Measurements from ENCODE around the gene SERF2.
A peak's percentile ranks its signal among the peaks of the same experiment; 100 is the strongest.

The SERF2 gene
- total RNA-seq, result 152 to 196 (median 172) reads per million in 4 donors

DNA sequence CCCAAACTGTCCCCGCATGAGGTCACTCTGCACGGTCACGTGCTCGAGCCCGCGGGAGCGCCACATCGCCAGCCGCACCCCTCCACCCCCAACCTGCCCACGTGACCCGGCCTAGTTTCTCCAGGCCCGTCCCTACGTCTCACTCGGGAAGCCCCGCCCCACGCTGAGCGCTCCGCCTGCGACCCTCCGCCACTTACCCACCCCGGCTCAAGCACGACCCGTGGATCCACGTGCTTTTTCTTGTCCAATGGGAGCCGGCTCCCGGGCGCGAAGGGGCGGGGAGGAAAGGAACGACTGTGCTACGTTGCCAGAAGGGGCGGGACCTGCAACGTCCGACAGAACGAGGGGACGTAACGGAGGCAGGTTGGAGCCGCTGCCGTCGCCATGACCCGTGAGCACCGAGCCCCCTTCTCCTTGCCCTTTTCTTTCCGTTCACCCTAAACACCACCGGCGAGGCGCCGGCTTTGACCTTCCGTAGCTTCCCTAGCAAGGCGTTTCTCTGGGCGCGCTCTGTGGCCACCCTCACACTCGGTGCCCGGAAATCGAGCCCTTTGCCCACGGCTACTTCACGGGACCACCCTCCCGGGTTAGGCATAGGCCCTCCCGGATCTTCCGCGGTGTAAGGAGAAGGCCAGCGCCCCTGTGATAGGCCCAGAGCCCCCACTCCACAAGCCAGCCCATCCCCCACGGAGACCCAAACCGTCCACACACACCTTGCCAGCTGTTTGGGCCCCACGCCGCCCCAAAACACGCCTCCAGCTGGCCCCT is at the start of gene SERF2:
Gene SERF2, plus strand, starts transcription at position 328 of the 768 bp plus-strand sequence. Its CDS starts 57 bp downstream, at position 385.
- peak; percentile 99 to 100 (median 99) for DNase-seq

DNA sequence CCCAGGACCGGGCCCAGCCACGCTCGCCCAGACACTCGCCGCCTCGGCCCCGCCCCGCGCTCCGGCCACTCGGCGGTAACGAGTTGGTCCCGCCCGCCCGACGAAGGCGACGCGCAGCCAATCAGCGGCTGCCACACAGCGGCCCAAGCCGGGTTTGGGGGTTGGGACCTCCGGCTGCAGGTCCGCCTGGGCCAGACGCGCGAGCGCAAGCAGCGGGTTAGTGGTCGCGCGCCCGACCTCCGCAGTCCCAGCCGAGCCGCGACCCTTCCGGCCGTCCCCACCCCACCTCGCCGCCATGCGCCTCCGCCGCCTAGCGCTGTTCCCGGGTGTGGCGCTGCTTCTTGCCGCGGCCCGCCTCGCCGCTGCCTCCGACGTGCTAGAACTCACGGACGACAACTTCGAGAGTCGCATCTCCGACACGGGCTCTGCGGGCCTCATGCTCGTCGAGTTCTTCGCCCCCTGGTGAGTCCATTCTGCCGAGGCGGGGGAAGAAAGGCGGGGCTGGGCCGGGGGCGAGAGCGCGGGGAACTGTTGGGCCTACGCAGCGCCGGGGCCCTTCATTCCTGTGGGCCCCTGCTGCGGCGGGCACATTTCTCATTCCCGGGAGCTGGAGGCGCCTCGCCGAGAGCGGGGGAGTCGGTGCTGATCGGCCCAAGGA is 45.7 kb upstream of the SERF2 start, which contains the start of gene PDIA3:
Gene PDIA3, plus strand, starts transcription at position 194 of the 658 bp plus-strand sequence. Its CDS starts 102 bp downstream, at position 296.
- DNase-seq, result peak; percentile 70 to 84 (median 79)

DNA sequence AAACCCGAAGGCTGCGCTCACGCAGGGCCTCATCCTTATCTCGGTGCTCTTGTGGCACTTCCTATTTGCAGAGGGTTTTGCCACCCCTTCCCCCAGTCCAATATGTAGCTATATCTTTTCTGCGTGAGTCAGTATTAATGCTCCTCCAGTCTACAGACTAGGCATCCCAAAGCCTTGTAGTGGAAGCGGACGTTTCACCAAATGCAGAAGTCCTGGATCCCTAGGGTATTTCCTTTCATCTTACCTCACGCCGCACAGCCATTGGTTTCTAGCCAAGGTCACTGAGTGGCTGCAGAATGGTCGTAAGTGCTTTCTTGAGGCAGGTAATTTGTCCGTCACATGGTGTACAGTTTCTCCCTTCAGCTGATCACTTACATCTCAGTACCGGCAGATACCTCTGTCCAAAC is 45.2 kb upstream of the SERF2 start:
- peak in 1 of 5 donors; percentile 8 for DNase-seq

- peak in 1 of 5 donors; percentile 31 for DNase-seq
Measured at GRCh38 chr15:43748376-43748775, 43.7 kb upstream of the SERF2 start.

DNA sequence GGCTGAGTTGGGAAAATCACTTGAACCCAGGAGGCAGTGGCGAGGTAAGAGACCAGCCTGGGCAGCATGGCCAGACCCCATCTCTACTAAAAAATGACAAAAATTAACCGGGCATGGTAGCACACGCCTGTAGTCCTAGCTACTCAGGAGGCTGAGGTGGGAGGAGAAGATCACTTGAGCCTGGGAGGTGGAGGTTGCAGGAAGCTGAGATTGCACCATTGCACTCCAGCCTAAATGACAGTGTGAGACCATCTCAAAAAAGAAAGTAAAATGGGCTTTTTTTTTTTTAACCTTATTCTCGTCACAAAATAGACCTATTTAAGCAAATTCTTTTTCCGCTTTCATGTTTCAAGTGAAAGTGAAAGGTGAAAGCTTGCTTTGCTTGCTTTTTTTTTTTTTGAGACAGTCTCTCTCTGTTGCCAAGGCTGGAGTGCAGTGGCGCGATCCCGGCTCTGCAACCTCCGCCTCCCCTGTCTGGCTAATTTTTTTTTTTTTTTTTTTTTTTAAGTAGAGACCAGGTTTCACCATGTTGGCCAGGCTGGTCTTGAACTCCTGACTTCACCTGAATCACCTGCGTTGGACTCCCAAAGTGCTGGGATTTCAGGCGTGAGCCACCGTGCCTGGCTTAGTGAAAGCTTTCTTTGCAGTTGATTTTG is 42.3 kb upstream of the SERF2 start:
- peak in 4 of 5 donors; percentile 35 to 85 (median 41) for DNase-seq

DNA sequence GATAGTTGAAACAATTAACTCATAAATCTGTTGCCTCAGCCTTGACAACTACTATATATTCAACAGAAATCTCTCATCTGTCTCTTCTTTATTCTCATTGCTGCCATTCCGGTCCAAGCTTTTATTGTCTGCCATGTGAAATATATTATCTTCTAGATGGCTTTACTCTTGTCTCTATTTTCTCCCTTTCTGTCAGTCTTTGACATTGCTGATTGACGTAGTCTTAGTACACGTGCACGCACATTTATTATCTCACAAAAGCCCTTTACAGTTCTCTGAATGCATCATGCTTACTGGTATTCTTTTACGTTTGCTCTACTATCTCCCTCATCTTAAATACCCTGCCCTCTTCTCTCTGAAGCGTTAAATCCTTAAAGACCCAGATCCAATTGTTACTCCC is 40.2 kb upstream of the SERF2 start:
- DNase-seq, result no peak

DNA sequence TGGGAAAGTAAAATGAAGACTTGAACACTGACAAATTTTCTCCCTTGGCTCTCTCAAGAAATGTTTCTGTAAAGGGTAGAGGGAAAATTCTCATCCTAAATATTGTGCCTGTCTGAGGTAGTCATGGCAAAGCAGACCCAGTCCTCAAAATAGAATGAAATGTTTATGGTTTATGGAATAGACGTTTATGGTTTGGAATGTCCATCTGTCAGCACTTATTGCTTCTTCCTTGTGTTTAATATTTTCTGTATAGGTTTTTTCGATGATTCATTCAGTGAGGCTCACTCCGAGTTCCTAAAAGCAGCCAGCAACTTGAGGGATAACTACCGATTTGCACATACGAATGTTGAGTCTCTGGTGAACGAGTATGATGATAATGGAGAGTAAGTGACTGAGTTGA is 29.3 kb upstream of the SERF2 start:
- no peak for DNase-seq

- DNase-seq, result no peak
Measured at GRCh38 chr15:43763819-43764446, 28.2 kb upstream of the SERF2 start.

- DNase-seq, result peak in 4 of 5 donors; percentile 26 to 57 (median 48)
Measured at GRCh38 chr15:43769584-43770228, 22.4 kb upstream of the SERF2 start.

DNA sequence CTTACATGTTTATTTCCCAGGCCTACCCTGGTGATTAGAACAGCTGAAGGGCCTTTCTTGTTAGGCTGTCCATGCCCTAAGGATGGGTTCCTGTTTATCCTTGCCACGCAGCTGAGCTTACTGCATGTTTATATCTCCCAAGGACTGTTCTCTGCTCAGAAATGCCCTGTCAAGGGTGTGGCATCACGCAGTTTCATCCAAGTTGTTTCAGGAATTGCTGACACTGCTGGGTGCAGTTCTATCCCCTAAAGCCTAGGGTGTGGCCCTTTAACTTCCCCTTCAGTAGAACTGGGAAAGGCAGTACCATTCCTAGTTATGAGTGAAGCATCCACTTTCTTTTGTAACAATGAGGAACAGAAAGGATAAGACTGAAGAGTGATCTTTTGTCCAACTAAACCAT is 20.3 kb upstream of the SERF2 start:
- DNase-seq, result no peak

- no peak for DNase-seq
Measured at GRCh38 chr15:43772624-43773023, 19.5 kb upstream of the SERF2 start.

GRCh38 chr15:43774062-43774461 is 18.1 kb upstream of the SERF2 start:
- no peak for DNase-seq

- DNase-seq, result no peak
Measured at GRCh38 chr15:43775411-43775965, 16.6 kb upstream of the SERF2 start.

DNA sequence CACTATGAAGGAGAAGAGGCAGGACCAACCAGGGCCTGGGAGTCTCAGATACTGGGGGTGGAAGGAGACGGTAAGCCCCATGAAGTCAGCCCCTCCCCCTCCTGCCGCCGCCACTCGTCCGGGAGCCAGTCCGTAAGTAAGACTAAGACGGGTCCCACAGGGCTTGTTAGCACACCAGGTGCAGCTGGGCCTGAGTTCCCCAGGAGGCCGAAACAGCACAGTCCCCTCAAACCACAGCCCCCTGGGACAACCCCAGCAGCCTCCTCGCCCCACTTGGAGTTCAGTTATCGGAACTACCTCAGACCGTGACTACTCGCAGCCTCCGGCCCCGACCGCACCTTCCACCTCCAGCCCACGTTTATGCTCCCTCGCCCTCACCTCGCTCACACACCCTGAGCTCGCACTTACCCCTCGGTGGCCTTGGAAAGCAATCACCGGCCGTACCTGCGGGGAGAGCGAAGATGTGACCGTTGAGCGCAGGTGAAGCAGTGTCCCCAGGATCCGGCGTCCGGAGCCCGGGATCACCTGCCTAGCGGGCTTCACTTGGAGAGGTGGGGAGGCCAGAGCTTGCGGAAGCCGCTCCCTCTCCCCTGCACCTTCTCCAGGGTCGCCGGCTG is 15.9 kb upstream of the SERF2 start:
- DNase-seq, result no peak

GRCh38 chr15:43776718-43777266 is 15.3 kb upstream of the SERF2 start, which contains the start of gene ELL3:
ELL3 (minus strand) TSS chr15:43776966; CDS start chr15:43776901, 65 bp downstream.
- DNase-seq, result peak; percentile 65 to 74 (median 72)

DNA sequence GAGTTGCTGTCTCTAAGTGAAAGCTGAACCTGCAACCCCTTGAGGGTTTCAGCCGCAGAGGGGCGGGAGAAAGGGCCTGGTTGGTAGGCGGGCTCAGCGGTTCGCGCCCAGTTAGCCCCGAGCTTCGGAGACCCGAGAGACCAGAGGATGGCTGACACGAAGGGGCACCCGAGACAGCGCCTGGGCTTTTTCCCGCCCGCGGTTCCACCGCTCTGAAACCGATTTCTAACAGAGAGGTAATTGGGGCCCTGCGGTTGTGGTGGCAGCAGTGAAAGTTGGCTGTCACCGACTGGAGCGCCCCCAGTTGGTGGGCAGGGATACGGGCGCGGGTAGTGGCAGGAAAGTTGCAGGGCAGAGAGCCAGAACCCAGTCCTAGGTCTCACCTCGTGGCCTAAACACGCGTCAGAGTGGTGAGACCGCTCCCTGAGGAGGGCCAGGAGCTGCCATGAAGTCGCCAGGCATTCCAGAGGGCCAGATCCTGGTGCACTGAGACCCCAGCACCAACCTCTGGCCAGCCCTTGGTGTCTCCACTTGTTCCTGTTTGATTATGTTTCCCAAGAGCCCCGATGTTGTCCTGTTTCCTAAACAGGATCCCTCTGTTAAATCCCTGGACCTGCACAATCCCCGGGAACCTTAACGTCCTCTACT is 14.7 kb upstream of the SERF2 start:
- DNase-seq, result peak; percentile 70 to 82 (median 76)

DNA sequence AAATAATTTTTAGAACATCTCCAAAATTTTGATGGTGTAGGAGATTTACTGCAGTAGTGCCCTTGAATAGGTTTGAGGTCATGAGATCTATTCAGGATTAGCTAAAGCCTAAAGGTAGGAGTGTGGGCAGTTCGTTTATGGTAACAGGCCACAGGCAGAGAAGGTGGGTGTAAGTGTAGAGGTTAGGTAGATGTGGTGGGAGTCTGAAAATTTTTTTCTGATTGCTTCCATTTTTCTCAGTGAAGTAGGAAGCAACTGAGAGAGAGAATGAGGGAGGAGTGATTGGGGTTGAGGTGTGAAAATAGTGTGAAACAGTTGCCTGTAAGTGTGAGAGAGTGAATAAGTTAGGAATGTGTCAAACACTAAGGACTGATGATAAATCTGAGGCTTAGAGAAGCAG is 13.1 kb upstream of the SERF2 start:
- DNase-seq, result no peak

GRCh38 chr15:43789409-43789808 is 2.7 kb upstream of the SERF2 start:
- DNase-seq, result no peak

DNA sequence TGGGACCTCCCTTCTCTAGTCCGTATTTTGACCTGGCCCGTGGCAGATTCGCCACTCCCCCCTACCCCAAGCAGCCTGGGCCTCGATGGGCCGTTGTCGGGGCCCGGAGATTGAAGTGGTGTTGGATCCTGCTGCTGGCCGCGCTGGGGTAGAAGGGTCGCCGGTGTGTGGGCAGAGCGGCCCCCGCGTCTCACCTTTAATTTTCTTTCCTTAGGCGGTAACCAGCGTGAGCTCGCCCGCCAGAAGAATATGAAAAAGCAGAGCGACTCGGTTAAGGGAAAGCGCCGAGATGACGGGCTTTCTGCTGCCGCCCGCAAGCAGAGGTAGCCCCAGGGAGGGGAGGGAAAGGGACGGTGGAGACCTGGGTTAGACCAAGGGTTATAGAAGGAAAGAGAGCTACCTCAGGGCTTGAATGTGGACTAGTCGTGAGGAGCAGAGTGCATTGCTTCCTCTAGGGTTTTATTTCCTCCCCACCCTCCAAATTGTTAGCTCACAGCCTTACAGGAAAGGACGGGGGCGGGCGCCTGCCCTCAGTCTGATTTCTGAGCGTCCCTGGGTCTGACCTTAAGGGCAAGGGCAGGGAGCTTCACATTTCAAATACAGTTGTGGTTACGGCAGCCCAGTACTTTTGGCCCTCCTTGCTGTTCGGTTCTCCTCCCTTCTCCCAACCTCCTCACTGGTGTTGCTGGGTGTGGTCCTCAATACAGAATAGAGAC is 799 bp downstream of the SERF2 start:
- peak in 1 of 5 donors; percentile 38 for DNase-seq

GRCh38 chr15:43793647-43794046 is 1.5 kb downstream of the SERF2 start:
- no peak for DNase-seq
